GM11168 (cell line): ENCODE data around the gene GASK1A.

Experiments used
- in situ Hi-C: fragments of 300-500 bp; cut with MboI; formaldehyde crosslinking; loops from one replicate; pipeline ENCODE4 v1.12.0; 2022; ENCODE audit warnings: low sequenced_read_pairs; ENCODE audit not compliant: unreplicated experiment

The GASK1A gene

DNA sequence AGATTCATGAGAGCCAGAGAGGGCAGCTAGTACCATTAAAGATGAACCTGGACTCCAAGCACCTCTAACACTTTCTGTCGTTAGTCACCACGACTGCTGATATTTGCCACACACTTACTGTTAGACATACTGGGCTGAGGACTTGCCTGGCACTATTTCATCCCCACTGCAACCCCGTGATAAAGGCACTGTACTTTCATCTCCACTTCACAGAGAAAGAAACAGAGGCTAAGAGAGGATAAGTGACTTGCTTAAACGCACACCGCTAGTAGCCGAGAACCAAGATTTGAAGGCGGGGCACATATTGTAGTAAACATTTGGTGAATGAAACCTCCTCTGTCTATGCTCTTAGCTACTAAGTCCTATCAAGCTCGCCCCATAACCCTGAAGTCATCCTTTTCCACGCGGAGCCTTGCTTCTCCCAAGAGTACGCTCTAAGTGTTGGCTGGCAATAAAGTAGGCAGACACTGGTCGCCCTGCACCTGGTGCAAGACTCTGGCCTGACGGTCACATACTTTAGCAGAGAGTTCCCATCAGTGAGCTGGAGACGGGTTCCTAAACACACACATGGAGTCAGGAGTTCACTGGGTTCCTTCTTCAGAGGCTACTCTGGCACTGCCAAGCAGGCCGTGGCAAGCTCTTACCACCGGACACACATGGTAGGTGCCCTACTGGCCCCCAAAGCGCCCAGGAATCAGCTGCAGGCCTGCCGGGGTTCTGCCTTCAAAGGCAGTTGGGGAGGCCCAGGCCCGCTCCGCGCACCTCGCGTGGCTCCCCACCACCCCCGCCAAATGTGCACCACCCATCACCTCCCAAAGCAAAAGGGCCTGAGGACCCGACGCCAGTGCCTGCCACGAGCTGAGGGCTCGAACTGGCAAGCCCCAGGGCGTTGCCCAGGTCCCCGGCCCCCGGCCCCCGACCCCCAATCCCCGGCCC, 125.8 kb downstream of the GASK1A start:
- in situ Hi-C loops = no loop called here

DNA sequence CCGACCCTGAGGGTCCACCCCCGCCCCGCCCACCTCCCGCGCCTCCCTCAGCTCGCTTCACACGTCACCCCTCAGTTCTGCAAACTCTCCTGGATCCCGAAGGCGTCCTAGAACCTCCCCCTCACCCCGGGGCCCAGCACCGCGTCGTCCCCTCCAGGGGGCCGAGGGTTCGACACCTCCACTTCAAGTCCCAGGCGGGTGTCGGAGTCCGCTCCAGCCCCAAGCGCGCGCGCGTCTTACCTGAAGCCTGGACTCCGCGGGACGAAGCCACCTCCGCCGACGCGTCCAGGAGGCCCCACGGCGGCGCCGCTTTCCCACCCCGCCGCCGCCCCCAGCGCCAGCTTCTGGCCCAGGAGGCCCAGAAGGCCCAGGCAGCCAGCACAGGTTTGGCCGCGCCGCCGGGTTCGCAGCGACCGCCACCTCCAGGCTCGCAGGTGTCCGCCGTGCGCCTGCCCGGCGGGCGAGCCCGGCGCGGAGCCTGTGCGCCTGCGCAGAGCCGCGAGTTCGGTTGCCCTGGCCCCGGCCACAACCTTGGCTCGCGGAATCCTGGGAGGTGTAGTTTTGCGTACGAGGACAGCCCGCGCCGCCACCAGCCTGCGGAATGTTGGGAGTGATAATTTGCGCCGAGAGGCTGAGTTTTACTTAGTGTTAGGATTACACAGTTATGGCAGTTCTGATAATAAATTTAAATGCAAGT, 126.6 kb downstream of the GASK1A start, which contains the start of gene POMGNT2:
Gene POMGNT2, minus strand, starts transcription at position 484 of the 697 bp plus-strand sequence. CDS start 24,648 bp downstream, outside the sequence.
- in situ Hi-C loops = no loop called here

GRCh38 chr3:43106293-43106628, 127.2 kb downstream of the GASK1A start:
- in situ Hi-C loops = no loop called here
